NCI-H1048 (cell line): ENCODE measurements around the gene NUDT8.
"Not testable (repeated sequence)": the region's sequence is repeated elsewhere in the genome, so short reads cannot be mapped to it uniquely, and the experiment has no call there.

Experiments
- DNase-seq: peaks from one replicate; lab custom pipeline; 2025; lab: John Stamatoyannopoulos, UW

The NUDT8 gene

DNA sequence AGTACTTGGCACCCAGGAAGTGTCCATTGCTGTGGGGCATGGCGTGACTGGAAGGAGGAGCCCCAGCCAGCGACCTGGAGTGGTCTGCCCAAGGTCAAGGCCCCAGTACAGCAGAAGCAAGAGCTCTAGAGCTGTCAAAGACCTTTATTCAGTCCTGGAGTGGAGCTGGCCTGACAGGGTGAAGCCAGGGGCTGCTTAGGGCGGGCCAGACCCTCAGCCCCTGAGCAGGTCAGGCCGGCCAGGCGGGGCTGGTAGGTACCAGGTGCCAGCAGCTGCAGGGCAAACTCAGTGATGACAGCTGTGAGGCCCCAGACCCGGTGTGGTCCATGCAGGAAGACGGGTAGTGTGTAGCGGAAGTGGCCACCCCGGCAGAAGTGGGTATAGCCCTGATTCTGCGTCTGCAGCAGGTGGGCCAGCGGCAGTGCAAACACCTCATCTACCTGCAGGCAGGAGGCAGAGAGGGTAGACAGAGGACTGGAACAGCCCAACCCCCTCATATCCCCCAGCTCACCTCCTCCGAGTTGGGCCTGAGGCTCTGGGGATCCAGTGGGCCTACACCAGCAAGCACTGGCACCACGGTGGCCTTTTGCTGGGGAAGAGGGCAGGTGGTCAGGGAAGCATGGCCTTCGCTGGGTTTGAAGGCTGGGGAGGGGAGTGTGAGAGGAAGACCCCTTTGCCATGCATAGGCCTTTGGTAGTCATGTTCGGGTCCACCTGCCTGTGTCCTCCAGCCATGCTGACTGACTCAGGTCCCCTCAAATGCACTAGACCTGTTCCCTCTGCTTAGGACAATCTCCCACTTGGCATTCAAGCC is 1.7 kb downstream of the NUDT8 start:
- no peak for DNase-seq

- DNase-seq = no peak
Observed at GRCh38 chr11:67627441-67627811, 2.3 kb downstream of the NUDT8 start.

DNA sequence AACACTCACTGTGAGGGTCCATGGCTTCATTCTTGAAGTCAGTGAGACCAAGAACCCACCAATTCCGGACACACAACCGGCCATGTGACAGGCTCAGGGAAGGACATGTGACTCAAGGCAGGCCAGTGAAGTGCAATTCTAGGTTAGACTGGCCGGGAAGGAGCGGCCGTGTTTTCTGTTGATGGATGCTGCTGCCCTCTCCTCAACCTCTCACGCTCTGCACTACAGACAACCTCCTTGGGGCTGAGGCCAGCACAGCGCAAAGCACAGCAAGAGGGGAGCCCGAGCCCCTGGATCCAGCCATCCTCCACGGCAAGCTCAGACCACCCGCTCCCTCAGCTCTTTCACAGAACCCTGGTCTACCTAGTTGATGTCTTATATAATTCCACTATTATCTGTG is 2.8 kb downstream of the NUDT8 start:
- no peak for DNase-seq

DNA sequence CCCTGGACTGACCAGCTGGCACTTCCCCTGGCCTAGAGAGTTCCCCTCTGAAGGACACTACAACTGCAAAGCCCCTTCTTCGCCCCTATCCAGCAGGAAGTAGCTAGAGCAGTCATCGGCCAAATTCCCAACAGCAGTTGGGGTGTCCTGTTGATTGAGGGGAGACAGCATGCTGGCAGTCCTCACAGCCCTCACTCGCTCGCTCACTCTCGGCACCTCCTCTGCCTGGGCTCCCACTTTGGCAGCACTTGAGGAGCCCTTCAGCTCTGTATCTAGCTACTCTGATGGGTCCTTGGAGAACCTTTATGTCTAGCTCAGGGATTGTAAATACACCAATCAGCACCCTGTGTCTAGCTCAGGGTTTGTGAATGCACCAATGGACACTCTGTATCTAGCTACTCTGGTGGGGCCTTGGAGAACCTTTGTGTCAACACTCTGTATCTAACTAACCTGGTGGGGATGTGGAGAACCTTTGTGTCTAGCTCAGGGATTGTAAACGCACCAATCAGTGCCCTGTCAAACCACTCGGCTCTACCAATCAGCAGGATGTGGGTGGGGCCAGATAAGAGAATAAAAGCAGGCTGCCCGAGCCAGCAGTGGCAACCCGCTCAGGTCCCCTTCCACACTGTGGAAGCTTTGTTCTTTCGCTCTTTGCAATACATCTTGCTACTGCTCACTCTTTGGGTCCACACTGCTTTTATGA is 3.5 kb downstream of the NUDT8 start:
- not testable (repeated sequence) for DNase-seq

DNA sequence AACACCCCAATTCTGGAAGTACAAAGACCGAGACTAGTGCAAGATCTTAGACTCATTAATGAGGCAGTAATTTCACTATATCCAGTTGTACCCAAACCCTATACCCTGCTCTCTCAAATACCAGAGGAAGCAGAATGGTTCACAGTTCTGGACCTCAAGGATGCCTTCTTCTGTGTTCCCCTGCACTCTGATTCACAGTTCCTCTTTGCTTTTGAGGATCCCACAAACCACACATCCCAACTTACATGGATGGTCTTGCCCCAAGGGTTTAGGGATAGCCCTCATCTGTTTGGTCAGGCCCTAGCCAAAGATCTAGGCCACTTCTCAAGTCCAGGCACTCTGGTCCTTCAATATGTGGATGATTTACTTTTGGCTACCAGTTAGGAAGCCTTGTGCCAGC is 5.9 kb downstream of the NUDT8 start:
- not testable (repeated sequence) for DNase-seq

DNA sequence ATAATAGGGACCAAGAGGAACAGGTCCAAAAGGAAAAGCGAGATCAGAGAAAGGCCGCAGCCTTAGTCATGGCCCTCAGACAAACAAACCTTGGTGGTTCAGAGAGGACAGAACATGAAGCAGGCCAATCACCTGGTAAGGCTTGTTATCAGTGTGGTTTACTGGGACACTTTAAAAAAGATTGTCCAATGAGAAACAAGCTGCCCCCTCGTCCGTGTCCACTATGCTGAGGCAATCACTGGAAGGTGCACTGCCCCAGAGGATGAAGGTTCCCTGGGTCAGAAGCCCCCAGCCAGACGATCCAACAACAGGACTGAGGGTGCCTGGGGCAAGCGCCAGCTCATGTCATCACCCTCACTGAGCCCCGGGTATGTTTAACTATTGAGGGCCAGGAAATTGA is 6.8 kb downstream of the NUDT8 start:
- not testable (repeated sequence) for DNase-seq

GRCh38 chr11:67621928-67622327 is 7.8 kb downstream of the NUDT8 start:
- not testable (repeated sequence) for DNase-seq

- not testable (repeated sequence) for DNase-seq
Observed at GRCh38 chr11:67620621-67621020, 9.1 kb downstream of the NUDT8 start.

DNA sequence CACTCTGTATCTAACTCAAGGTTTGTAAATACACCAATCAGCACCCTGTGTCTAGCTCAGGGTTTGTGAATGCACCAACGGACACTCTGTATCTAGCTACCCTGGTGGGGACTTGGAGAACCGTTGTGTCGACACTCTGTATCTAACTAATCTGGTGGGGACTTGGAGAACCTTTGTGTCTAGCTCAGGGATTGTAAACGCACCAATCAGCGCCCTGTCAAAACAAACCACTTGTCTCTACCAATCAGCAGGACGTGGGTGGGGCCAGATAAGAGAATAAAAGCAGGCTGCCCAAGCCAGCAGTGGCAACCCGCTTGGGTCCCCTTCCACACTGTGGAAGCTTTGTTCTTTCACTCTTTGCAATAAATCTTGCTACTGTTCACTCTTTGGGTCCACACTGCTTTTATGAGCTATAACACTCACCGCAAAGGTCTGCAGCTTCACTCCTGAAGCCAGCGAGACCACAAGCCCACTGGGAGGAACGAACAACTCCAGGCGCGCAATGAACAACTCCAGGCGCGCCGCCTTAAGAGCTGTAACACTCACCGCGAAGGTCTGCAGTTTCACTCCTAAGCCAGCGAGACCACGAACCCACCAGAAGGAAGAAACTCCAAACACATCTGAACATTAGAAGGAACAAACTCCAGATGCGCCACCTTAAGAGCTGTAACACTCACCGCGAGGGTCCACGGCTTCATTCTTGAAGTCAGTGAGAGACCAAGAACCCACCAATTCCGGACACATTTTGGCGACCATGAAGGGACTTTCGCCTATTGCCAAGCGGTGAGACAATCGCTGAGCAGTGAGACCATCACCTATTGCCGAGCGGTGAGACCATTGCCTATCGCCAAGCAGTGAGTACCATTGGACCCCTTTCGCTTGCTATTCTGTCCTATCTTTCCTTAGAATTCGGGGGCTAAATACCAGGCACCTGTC is 9.8 kb downstream of the NUDT8 start:
- not testable (repeated sequence) for DNase-seq

DNA sequence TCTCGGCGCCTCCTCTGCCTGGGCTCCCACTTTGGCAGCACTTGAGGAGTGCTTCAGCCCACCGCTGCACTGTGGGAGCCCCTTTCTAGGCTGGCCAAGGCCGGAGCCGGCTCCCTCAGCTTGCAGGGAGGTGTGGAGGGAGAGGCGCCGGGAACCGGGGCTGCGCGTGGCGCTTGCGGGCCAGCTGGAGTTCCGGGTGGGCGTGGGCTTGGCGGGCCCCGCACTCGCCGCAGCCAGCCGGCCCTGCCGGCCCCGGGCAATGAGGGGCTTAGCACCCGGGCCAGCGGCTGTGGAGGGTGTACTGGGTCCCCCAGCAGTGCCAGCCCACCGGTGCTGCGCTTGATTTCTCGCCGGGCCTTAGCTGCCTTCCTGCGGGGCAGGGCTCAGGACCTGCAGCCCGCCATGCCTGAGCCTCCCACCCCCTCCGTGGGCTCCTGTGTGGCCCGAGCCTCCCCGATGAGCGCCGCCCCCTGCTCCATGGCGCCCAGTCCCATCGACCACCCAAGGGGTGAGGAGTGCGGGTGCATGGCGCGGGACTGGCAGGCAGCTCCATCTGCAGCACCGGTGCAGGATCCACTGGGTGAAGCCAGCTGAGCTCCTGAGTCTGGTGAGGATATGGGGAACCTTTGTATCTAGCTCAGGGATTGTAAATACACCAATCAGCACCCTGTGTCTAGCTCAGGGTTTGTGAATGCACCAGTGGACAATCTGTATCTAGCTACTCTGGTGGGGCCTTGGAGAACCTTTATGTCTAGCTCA is 10.7 kb downstream of the NUDT8 start:
- DNase-seq = not testable (repeated sequence)

DNA sequence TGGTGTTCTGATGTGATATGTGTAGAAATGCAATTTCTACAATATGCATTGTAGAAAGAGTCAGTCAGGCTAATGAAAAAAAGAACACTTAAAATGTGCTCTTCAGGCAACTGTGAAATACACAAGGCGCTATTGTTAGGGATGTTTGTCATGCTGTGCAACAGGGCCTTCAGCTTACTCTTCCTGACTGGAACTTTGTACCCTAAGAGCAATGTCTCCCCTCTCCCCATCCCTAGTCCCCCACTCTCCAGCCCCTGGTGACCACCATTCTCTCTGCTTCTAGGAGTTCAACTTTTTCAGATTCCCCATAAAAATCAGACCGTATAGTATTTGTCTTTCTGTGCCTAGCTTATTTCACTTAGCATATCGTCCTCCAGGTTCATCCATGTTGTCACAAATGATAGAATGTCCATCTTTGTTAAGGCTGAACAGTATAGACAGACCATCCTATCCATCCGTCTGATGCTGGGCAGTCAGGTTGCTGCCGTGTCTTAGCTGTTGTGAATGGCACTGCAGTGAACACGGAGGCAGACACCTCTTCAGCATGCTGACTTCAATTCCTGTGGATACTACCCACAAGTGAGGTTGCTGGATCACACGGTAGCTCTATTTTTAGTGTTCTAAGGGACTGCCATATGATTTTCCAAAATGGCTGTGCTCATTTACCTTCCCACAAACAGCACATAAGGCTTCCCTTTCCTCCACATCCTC is 12.3 kb downstream of the NUDT8 start:
- DNase-seq = no peak

DNA sequence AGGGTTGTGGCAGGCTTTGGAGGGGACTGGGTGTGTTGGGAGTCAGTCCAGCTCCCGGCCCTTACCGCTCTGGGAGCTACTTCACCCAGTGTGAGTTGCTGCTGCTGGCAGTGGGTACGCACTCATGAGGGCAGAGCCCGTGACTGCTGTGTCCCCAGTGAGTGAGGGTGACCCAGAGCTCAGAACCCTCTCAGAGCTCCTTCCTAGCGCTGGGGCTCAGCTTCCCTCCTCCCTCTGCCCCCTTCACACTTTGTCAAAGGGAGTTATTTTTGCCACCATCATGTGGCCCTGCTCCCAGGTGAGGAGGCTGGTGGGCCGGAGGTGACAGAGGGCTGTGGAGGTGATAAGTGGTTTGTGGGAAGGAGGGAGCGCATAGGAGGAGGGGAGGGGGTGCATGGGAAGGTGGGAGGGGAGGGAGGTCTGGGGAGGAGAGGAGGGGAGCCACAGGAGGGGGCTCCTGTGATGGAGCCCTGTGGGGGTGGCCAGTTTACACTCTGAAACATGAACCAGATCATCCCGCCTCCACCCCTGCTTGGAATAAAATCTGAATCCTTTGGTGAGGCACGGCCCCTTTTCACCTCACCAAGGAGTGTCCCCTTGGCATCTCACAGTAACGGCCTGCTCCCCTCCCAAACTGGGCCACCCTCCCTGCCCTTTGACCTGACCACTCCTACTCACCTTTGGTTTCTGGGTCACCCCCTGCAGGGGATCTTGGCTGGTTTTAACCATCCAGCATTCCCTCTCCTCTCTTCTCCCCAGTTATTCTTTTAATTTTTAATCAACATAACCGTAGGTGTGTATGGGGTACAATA is 13.1 kb downstream of the NUDT8 start:
- no peak for DNase-seq

DNA sequence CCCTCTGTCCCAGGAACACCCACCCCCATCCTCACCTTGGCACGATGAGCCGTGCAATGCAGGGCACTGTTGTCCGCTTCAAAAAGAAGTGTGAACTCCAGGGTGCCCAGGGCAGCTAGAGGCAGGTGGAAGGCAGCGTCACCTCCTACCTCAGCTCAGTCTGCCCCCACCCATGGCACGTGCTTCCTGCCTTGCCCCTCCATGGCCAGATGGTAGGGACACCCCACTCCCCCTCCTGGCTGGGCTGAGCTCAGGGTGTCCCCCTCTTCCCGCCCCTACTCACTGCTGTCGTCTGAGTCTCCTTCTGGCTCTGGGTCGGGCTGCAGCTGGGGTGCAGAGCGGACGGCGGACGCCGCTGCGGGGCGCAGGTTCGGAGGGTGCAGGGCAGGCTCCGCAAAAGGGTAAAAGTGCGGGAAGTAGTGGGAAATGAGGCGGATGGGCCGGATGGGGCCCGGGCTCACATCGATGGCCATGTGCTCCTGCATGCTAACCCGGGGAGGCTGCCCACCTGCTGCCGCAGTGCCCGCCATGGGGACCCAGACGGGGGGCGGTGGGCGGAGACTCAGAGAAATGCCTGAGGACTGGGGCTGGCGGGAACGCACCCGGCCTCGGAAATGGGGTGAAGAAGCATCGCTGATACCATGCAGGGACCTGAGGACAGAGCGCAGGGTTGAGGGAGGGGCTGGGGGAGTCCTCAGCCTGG is 13.9 kb downstream of the NUDT8 start:
- DNase-seq = no peak

DNA sequence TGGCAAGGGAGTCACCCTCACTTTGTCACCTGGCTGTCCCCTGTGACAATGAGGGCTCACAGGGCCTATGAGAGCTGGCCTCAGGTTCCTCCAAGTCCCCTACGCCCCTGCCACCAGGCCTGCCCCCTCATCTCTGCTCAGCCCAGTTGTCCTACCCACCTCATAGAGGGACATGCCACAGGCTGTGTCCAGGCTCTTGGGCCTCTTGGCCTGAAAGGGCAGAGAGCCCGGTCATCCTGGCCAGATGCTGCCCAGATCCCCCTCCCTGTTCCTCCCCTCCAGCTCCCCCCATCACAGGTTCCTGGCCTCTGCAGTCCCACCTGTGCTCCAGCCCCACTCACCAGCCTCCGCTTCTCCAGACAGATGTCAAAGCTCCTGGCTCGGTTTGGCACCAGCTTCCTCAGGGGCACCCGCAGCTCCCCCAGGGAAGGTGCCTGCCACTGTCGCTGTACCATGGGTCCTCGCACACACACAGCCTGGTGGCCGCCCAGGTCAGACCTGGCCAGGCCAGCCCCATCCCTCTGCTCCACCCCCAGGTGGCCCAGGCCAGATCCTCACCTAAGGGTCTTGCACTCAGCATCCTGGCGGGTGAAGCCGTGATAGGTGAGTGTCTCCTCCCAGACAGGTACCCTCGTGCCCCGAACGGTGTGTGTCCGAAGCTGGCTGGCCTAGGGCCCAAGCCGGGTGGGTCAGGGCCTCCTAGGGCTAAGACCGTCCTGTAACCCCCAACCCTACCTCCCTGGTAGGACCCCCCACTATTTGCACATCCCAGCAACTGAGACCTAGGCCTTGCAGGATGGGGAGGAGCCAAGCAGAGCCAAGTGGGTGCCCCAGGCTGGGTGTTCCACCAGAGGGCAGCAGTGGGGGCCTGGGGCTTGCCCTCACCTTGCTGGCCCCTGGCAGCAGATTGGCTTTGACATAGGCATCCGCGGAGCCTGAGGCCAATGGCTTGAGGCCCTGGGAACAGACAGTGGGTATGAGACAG is 14.7 kb downstream of the NUDT8 start:
- no peak for DNase-seq

DNA sequence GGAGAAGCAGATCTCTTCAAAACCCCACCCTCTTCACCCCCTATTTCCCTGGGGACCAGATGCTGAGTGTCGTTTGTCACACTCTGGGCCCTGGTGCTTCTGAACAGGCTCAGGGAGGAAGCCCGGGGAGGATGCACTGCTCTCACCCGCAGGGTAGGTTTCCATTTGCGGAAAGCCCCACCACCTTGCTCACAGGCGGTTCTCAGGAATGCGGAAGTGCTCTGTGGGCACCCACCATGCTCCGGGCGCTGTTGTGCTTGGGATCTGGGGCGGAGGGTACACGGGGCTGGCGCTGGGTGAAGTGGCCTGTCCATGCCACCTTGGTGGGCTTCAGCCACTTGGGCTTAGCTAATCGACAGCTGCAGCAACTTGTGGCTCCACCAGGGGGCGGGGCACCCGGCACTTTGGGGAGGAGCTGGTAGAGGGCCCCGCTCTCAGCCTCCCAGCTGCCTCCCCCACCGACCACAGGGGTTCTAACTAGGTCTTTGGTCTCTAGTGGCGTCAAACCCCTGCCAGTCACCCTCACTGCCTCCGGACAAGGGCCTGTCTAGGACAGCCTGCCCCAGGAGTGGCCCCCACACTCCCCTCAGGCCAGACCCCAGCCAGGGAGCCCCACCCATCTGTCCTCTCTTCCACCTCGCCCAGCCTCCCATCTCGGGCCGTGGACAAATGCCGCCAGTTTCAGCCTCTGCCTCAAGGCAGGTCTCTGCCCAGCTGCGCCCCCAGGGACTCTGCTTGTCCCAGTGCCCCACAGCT is 15.6 kb downstream of the NUDT8 start:
- no peak for DNase-seq

GRCh38 chr11:67613313-67613959 is 16.3 kb downstream of the NUDT8 start:
- no peak for DNase-seq

- no peak for DNase-seq
Observed at GRCh38 chr11:67612751-67613150, 17.0 kb downstream of the NUDT8 start.
